Upper lobe of right lung (tissue), 1 donor: Measurements from ENCODE around the gene ZFP36L1. TPM values are rescaled to one million over a fixed set of nuclear protein-coding genes. Genes with fewer than 3 reads are reported as not detected.

Experiments used
- ATAC-seq: fragments of 200-7000 bp; cut with Tn5 transposase; one replicate; pipeline ENCODE4 v1.9.1; 2020; ENCODE audit warnings: mild to moderate bottlenecking, moderate library complexity
- DNase-seq: peaks from one replicate; pipeline ENCODE4 v3.0.0-alpha.2; 2020
- H3K27ac ChIP-seq: fragments of 200-600 bp; one replicate; pipeline ENCODE4 v1.8.0; 2022
- H3K27me3 ChIP-seq: fragments of 200-600 bp; one replicate; pipeline ENCODE4 v1.8.0; 2022; ENCODE audit warnings: mild to moderate bottlenecking
- H3K36me3 ChIP-seq: fragments of 200-600 bp; one replicate; pipeline ENCODE4 v1.8.0; 2022
- H3K4me1 ChIP-seq: fragments of 200-600 bp; one replicate; pipeline ENCODE4 v1.8.0; 2022
- H3K4me3 ChIP-seq: fragments of 200-600 bp; one replicate; pipeline ENCODE4 v1.8.0; 2022; ENCODE audit warnings: mild to moderate bottlenecking
- H3K9me3 ChIP-seq: fragments of 200-600 bp; one replicate; pipeline ENCODE4 v1.8.0; 2022
- intact Hi-C: fragments of 100-400 bp; cut with DNase I; formaldehyde crosslinking; loops from one replicate; pipeline ENCODE4 v1.11.0; 2022
- total RNA-seq: library from RNA; stranded (reverse); fragmentation: NEBNext Ultra II Directional; extraction: Animal tissue kit (Norgen Biotek cat#: 25700); gene quantifications from one replicate; pipeline ENCODE4 v1.2.1, GENCODE V29; 2021
- TF ChIP-seq, protein P1 (sequence below): fragments of 200-600 bp; IDR thresholded peaks from one replicate; pipeline ENCODE4 v1.8.0; 2022; ENCODE audit warnings: antibody characterized with exemption
- donor health status: DM: no; HTN: yes; CAD: no; lungs with severe emphysema.

Gene ZFP36L1
- total RNA-seq, 1 donor from 2014 or later, result 187 TPM

DNA sequence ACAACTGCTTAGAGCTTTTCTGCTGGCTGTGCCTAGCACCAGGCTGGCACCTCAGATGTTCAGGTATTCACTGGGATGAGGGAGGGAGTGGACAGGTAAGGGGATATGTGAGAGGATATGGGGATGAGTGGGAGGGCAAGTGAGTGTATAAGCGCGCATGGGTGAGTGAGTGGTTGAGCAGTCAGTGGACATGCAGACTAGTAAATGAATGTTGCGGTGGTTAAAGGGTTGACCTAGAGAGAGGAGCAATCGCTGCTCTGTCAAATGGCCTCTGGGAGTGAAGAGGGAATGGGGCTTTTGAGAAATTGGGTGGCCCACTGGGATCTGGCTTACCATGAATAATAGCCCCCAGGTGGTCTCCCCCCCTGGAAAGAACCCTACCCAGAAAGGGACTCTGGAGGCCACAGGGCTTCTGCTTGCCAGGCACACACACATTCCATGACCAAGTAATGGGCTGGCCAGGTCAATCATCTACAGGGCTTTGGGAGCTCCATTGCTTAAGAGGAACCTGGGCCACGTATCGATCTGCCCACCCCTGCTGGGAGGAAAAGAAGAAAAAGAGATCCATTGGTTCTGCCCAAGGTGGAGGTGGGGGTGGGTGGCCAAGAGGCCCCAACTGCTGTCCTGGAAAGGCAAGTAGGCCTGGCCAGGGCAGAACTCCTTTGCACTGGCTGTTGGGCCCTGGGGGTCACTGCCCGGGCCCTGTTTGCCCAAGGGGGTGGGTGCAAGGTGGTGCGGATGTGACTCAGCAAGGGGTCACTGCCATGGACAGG, 30.8 kb upstream of the ZFP36L1 start:
- ATAC-seq, result no peak
- TF ChIP-seq, protein P1, sequence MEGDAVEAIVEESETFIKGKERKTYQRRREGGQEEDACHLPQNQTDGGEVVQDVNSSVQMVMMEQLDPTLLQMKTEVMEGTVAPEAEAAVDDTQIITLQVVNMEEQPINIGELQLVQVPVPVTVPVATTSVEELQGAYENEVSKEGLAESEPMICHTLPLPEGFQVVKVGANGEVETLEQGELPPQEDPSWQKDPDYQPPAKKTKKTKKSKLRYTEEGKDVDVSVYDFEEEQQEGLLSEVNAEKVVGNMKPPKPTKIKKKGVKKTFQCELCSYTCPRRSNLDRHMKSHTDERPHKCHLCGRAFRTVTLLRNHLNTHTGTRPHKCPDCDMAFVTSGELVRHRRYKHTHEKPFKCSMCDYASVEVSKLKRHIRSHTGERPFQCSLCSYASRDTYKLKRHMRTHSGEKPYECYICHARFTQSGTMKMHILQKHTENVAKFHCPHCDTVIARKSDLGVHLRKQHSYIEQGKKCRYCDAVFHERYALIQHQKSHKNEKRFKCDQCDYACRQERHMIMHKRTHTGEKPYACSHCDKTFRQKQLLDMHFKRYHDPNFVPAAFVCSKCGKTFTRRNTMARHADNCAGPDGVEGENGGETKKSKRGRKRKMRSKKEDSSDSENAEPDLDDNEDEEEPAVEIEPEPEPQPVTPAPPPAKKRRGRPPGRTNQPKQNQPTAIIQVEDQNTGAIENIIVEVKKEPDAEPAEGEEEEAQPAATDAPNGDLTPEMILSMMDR, result no peak
- H3K4me3 ChIP-seq, result no peak overlapping the region
- peaks cover 8% of the 10 kb centered on the region for H3K4me1 ChIP-seq
- no peaks in the 10 kb centered on the region for H3K36me3 ChIP-seq
- H3K27me3 ChIP-seq, result no peaks in the 10 kb centered on the region
- H3K27ac ChIP-seq, result no peak overlapping the region
- no peaks in the 10 kb centered on the region for H3K9me3 ChIP-seq
- intact Hi-C loops, result loop anchor here (10.0 kb wide), 1 partner anchor 889 kb away; no protein-coding TSS in a partner anchor
- no peak for DNase-seq

DNA sequence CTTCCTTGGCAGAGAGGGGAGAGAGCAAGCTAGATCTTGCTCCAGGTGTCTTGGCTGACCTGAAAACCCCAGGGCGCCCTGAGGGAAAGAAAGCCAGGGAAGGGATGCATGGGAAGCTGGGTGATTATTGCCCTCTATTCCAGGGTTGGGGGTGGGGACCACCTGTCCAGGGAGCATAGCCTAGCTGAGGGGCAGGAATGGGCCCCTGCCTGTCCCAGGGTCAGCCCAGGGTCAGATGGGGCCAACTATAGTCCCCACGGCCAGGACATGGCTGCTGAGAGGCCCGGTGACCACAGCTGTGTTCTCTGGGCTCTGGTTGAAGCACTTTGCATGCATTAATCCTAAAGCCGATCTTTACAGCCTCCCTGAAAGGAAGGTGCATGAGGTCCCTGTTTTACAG, 30.1 kb upstream of the ZFP36L1 start:
- TF ChIP-seq, protein P1, result no peak
- Histone ChIP-seq H3K4me1 (peaks cover 8% of the 10 kb centered on the region), H3K4me3 (no peak overlapping the region), H3K9me3 (no peaks in the 10 kb centered on the region), H3K27ac (no peak overlapping the region), H3K36me3 (no peaks in the 10 kb centered on the region), H3K27me3 (no peaks in the 10 kb centered on the region)
- no peak for ATAC-seq
- DNase-seq, result no peak
- intact Hi-C loops, result loop anchor here (10.0 kb wide), 1 partner anchor 888 kb away; no protein-coding TSS in a partner anchor

DNA sequence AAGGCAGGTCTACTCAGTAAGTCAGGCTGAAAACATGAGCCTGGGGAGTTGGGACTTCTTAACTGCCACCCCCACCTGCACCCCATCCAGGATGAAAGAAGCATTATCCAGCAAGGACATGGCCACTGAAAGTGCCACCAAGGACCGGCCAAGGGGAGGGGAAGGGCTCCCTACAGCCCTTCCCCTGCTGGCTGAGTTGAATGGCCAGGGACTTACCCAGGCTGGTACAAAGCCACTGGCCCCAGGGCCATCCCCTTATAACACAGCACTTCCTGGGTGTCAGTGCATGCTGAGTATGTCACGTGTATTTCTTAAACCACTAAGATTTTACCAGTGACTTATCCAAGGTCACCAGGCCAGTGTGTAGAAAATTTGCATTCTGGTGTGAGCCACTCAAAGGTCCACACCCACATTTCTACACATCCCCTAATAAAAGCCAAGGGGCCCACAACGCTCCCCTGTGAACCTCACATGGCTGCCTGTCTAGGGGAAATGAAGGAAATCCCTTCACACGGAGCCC, 29.3 kb upstream of the ZFP36L1 start:
- H3K27me3 ChIP-seq, result no peaks in the 10 kb centered on the region
- no peak overlapping the region for H3K27ac ChIP-seq
- intact Hi-C loops, result loop anchor here (10.0 kb wide), 1 partner anchor 887 kb away; no protein-coding TSS in a partner anchor
- TF ChIP-seq, protein P1, result no peak
- H3K4me3 ChIP-seq, result no peak overlapping the region
- DNase-seq (no peak), ATAC-seq (no peak)
- H3K9me3 ChIP-seq, result no peaks in the 10 kb centered on the region
- H3K4me1 ChIP-seq, result peaks cover 8% of the 10 kb centered on the region
- no peaks in the 10 kb centered on the region for H3K36me3 ChIP-seq

DNA sequence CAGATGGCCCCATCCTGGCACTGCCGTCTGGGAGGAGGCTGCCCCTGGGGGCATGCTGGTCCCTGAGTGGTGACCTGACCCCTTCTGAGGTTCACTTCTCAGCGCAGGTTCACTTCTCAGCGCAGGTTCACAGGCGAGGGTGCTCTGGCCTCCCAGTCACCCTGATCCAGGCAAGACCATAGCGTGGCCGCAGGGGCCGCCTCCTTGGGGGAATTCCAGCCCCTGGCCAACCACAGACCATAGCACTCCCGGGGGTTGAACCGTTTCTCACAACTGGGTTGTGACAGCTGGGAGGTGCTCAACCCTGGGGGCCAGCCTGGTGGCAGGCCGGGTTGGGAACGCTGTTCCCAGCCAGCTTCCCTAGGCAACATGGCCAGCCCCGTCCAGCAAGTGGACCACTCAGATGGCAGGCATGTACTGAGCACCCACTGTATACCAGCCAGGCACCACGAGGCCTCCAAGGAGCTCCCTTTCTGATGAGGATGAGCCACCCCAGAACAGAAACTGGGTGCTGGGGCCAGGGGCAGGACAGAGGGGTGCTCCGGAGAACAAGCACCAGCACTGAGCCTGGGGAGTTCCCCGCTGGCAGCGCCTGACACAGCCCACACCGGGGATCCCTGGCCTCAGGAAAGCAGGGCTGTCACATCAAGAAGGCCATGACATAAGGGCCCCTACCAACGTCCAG, 28.3 kb upstream of the ZFP36L1 start:
- Histone ChIP-seq H3K4me3 (no peak overlapping the region), H3K27ac (no peak overlapping the region), H3K9me3 (no peaks in the 10 kb centered on the region), H3K27me3 (no peaks in the 10 kb centered on the region), H3K36me3 (no peaks in the 10 kb centered on the region), H3K4me1 (peaks cover 13% of the 10 kb centered on the region)
- DNase-seq, result no peak
- no peak for ATAC-seq
- intact Hi-C loops, result loop anchor here (10.0 kb wide), 1 partner anchor 886 kb away; no protein-coding TSS in a partner anchor
- TF ChIP-seq, protein P1, result no peak

DNA sequence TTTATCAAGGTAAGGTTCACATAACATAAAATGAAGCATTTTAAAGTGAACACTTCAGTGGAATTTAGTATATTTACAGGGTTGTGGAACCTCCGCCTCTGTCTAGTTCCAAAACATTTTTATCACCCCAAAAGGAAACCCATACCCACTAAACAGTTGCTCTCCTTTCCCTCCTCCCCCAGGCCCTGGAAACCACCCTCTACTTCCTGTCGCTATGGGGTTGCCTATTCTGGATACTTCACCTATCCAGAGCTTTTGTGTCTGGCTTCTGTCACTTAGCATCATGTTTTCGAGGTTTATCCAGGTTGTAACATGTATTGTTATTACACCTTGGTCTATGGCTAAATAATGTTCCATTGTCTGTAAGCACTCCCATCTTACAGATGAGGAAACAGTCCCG, 27.7 kb upstream of the ZFP36L1 start:
- TF ChIP-seq, protein P1, result no peak
- DNase-seq (no peak), ATAC-seq (no peak)
- Histone ChIP-seq H3K4me3 (no peak overlapping the region), H3K27ac (no peak overlapping the region), H3K27me3 (no peaks in the 10 kb centered on the region), H3K4me1 (peaks cover 19% of the 10 kb centered on the region), H3K9me3 (no peaks in the 10 kb centered on the region), H3K36me3 (no peaks in the 10 kb centered on the region)
- intact Hi-C loops, result loop anchor here (10.0 kb wide), 1 partner anchor 886 kb away; no protein-coding TSS in a partner anchor
